Stimulated activated CD8-positive, alpha-beta memory T cell treated with anti-CD3 and anti-CD28 coated beads, Interleukin-2, amount 100 ng/mL, for 48 hours (primary cell): ENCODE data around the gene ARL1.
"Not testable (repeated sequence)": the region's sequence is repeated elsewhere in the genome, so short reads cannot be mapped to it uniquely, and the experiment has no call there.

Experiments used
- DNase-seq, 2 donors: peaks; one replicate each; pipeline ENCODE4 v3.0.0-alpha.2; 2020; ENCODE audit warnings: low read depth in 2 of 2

Gene ARL1

DNA sequence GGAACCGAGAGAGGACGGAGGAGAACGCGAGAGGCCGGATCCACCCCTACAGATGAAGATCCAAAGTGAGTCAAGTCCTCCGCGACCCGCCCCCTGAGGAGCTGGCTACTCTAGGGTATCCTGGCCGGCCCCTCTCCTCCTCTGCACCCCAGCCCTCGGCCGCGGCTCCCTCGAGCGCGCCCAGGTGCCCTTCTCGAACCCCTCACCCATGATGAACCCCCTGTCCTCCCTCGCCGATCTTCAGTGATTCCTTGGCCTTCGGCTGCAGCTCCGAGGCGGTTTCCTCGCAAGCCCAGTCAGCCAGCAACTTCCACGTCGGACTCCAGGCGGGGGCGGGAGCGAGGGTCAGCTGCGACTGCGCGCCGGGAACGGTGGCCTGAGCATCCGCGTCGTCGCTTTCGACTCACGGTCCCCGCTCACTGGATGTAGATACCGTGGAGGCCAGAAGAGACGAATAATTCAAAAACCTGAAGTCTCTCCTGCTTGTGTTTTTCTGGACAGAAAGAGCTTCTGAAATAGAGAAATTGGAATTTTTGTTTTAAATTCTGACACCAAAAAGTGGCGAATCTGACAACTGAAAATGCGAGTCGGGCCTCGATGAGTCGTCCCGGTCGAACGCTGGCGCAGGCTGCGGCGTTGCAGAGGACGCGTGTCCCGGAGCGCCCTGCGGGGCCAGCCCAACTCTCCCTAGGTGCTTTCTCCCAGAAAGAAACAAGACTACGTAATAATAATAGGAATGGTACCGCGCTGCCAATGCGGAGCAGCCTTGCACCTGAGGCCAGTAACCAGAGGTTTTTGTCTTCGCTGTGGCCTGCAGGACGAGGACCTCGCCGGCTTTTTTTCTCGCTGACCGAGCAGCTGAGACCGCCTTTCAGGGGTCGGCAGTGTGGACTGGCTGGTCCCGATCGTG lies at the start of gene ARL1:
TSS of gene ARL1 (minus strand) at position 337 of the 910 bp plus-strand sequence. CDS start at position 210, 127 bp downstream.
- DNase-seq: peak; percentile 73 to 79

GRCh38 chr12:101455685-101456084 lies 48.1 kb upstream of the ARL1 start:
- no peak for DNase-seq

GRCh38 chr12:101441461-101442224 lies 34.1 kb upstream of the ARL1 start:
- no peak for DNase-seq

GRCh38 chr12:101439236-101439635 lies 31.7 kb upstream of the ARL1 start:
- no peak for DNase-seq

- no peak for DNase-seq
These were observed 28.6 kb upstream of the ARL1 start for GRCh38 chr12:101436136-101436535.

- no peak for DNase-seq
These were observed 22.9 kb upstream of the ARL1 start for GRCh38 chr12:101430456-101430855.

- no peak for DNase-seq
These were observed 17.0 kb upstream of the ARL1 start for GRCh38 chr12:101424620-101425019.

- not testable (repeated sequence) for DNase-seq
These were observed 14.5 kb upstream of the ARL1 start for GRCh38 chr12:101422066-101422465.

- no peak for DNase-seq
These were observed 7.7 kb upstream of the ARL1 start for GRCh38 chr12:101415228-101415627.

DNA sequence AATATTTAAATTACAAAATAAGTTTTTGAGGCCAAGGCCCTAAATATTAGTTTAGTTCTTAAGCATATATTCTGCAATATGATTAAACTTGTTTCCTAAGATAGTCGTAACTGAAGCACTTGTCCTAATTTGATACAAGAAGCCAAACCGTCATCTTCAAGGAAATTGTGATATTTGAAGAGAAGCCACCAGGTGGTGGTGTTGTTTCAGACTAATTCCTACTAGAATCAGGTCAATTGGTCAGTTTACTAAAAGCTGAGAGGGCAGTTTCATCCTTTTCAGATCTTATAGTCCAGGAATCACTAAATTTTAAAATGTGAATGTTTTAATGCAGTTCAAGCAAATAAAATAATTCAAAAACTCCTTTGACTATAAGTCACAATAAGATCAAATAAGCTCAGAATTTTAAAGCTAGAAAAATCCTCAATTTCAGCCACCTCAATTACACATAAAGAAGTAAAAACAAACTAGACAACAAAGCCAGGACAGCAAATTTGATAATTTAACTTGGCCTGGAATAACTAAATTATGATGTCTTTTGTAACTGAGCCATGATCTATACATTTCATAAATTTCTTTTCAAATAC lies 7.1 kb upstream of the ARL1 start:
- no peak for DNase-seq

GRCh38 chr12:101410169-101410568 lies 2.6 kb upstream of the ARL1 start:
- not testable (repeated sequence) for DNase-seq

DNA sequence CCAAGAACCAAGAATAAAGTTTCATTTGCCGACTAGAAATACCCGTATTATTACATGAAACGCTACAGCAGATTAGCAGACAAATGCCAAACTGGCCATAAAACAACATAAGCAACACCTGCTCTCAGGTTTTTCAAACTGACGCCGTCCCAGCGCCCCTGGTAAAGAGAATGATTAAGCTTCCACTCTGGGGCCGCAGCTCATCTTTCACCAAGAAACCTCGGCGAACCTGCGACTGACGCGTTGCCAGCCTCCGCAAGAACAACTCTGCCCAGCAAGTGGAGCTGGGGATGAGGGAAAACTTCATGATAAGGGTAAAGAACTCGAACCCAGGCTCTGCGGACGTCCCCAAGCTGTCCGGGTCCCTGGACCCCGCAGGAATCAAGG lies 530 bp downstream of the ARL1 start:
- no peak for DNase-seq

DNA sequence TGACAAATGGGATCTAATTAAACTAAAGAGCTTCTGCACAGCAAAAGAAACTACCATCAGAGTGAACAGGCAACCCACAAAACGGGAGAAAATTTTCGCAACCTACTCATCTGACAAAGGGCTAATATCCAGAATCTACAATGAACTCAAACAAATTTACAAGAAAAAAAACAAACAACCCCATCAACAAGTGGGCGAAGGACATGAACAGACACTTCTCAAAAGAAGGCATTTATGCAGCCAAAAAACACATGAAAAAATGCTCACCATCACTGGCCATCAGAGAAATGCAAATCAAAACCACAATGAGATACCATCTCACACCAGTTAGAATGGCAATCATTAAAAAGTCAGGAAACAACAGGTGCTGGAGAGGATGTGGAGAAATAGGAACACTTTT lies 16.4 kb downstream of the ARL1 start:
- not testable (repeated sequence) for DNase-seq

GRCh38 chr12:101379149-101379548 lies 28.4 kb downstream of the ARL1 start:
- no peak for DNase-seq

GRCh38 chr12:101375573-101375972 lies 32.0 kb downstream of the ARL1 start:
- DNase-seq: no peak

GRCh38 chr12:101372431-101372830 lies 35.1 kb downstream of the ARL1 start:
- no peak for DNase-seq

GRCh38 chr12:101368016-101368415 lies 39.6 kb downstream of the ARL1 start:
- DNase-seq: no peak

DNA sequence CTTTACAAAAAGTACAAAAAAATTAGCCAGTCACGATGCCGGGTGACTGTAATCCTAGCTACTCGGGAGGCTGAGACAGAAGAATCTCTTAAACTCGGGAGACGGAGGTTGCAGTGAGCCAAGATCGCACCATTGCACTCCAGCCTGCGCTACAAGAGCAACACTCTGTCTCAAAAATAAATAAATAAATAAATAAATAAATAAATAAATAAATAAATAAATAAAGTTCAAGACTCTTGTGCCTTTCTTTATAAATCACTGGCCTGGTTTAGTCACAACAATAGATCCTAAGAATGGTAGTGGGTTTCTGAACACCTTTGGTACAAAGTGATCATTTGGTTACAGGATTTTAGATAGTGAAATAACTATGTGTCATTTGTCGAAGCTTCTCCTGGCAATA lies 46.1 kb downstream of the ARL1 start:
- no peak for DNase-seq

DNA sequence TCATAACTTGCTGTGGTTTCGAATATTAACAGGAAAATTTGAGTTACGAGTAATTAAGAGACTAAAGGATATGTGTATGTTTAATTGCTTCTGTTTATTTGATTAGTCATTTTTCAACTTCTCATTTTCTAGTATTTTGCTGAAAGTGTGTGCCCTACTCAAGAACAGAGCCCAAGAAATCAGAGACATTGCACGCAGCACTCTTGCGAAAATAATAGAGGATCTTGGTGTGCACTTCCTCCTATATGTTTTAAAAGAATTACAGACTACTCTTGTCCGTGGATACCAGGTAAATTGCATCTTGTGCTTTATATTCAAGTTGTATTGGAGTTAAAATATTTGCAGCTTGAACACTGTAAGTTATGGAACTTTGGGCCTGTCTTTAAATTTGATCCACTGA lies 50.8 kb downstream of the ARL1 start:
- DNase-seq: no peak

- DNase-seq: no peak
These were observed 55.9 kb downstream of the ARL1 start for GRCh38 chr12:101351682-101352081.

GRCh38 chr12:101343893-101344292 lies 63.7 kb downstream of the ARL1 start:
- DNase-seq: no peak
